ENCODE results near the gene PRLR.

The PRLR gene

DNA sequence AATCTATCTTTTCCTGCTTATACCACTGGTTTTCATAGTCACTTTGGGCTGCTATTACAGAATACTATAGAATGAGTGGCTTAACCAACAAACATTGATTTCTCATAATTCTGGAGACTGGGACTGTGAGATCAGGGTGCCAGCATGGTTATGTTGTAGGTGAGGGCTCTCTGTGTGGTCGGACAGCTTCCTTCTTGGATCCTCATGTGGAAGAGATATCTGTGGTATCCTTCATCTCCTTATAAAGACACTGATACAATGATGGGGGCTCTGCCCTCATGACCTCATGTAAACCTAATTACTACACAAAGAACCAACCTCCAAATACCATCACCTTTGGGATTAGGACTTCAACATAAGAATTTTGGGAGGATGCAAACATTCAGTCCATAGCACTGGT is 13.9 kb upstream of the PRLR start:
- Histone ChIP-seq H3K4me3 (ENCODE audit: low read depth in 1 of 2, low read length in 2 of 2) (no peak overlapping the region), H3K4me1 (ENCODE audit: insufficient read depth, low read length) (peaks cover 5% of the 10 kb centered on the region), H2AFZ (ENCODE audit: low read depth, low read length) (no peak overlapping the region), H3K4me2 (ENCODE audit: insufficient read depth, low read length) (no peak overlapping the region), H3K36me3 (ENCODE audit: insufficient read depth, low read length) (no peaks in the 10 kb centered on the region), H3K27ac (ENCODE audit: low read length) (no peak overlapping the region), H3K9me3 (ENCODE audit: insufficient read depth, low read length, severe bottlenecking) (no peaks in the 10 kb centered on the region), H4K20me1 (ENCODE audit: insufficient read depth, low read length) (no peaks in the 10 kb centered on the region), H3K27me3 (ENCODE audit: insufficient read depth, low read length, poor library complexity) (no peaks in the 10 kb centered on the region), H3K9ac (ENCODE audit: low read depth, low read length) (no peak overlapping the region), H3K79me2 (ENCODE audit: insufficient read depth, low read length) (no peaks in the 10 kb centered on the region)
- no peak for ATAC-seq (ENCODE audit: insufficient read depth, low read depth)
- TF ChIP-seq, protein P1, sequence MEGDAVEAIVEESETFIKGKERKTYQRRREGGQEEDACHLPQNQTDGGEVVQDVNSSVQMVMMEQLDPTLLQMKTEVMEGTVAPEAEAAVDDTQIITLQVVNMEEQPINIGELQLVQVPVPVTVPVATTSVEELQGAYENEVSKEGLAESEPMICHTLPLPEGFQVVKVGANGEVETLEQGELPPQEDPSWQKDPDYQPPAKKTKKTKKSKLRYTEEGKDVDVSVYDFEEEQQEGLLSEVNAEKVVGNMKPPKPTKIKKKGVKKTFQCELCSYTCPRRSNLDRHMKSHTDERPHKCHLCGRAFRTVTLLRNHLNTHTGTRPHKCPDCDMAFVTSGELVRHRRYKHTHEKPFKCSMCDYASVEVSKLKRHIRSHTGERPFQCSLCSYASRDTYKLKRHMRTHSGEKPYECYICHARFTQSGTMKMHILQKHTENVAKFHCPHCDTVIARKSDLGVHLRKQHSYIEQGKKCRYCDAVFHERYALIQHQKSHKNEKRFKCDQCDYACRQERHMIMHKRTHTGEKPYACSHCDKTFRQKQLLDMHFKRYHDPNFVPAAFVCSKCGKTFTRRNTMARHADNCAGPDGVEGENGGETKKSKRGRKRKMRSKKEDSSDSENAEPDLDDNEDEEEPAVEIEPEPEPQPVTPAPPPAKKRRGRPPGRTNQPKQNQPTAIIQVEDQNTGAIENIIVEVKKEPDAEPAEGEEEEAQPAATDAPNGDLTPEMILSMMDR (IDR thresholded peaks at IDR 0.05; ENCODE audit: borderline replicate concordance, extremely low read depth, low read length, poor library complexity, severe bottlenecking) = no peak
- no peak for TF ChIP-seq EZH2 (IDR thresholded peaks at IDR 0.05; ENCODE audit: borderline replicate concordance, low read depth, low read length, severe bottlenecking)
- no peak for DNase-seq

DNA sequence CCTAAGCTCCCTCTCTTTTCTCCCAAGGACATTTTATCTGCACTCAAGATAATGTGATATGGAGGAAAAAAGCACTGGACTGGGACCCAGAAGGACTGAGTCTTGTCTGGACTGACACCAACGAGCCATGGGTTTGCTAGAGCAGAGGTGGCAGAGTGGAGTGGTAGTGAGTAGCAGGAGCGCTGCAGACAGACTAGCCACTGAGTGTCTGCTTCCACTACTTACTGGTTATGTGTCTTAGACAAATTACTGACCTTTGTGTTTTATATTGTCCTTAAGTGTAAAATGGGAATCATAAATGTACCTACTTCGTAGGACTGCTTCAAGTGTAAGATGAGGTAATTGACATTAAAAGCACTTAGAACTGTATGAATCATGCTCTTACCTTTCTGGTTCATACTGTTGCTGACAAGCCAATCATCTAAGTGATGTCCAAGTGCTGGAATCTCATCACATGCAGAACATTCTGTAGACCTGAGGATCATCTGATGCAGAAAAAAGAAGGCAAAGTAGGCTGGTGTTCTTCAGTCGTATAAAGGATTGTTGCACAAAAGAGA is 12.5 kb upstream of the PRLR start:
- DNase-seq (no peak), ATAC-seq (ENCODE audit: insufficient read depth, low read depth) (no peak)
- Histone ChIP-seq H3K79me2 (ENCODE audit: insufficient read depth, low read length) (no peaks in the 10 kb centered on the region), H3K4me1 (ENCODE audit: insufficient read depth, low read length) (no peaks in the 10 kb centered on the region), H3K27ac (ENCODE audit: low read length) (no peak overlapping the region), H3K4me2 (ENCODE audit: insufficient read depth, low read length) (no peak overlapping the region), H3K4me3 (ENCODE audit: low read depth in 1 of 2, low read length in 2 of 2) (no peak overlapping the region), H2AFZ (ENCODE audit: low read depth, low read length) (no peak overlapping the region), H3K27me3 (ENCODE audit: insufficient read depth, low read length, poor library complexity) (no peaks in the 10 kb centered on the region), H3K9me3 (ENCODE audit: insufficient read depth, low read length, severe bottlenecking) (no peaks in the 10 kb centered on the region), H4K20me1 (ENCODE audit: insufficient read depth, low read length) (no peaks in the 10 kb centered on the region), H3K36me3 (ENCODE audit: insufficient read depth, low read length) (no peaks in the 10 kb centered on the region), H3K9ac (ENCODE audit: low read depth, low read length) (no peak overlapping the region)
- no peak for TF ChIP-seq EZH2 (IDR thresholded peaks at IDR 0.05; ENCODE audit: borderline replicate concordance, low read depth, low read length, severe bottlenecking)
- TF ChIP-seq, protein P1 (IDR thresholded peaks at IDR 0.05; ENCODE audit: borderline replicate concordance, extremely low read depth, low read length, poor library complexity, severe bottlenecking) = no peak

DNA sequence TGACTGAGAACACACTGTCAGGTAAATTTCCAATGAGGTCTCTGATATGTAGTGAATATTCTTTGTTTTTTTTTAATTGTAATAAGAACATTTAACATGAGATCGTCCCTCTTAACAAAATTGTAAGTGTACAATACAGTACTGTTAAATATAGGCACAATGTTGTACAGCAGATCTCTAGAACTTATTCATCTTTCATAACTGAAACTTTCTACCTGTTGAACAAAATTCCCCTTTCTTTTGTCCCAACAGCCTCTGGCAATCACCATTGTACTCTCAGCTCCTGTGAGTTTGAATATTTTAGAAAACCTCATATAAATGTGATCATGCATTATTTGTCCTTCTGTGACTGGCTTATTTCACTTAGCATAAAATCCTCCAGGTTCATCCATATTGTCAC is 10.6 kb upstream of the PRLR start:
- ATAC-seq (ENCODE audit: insufficient read depth, low read depth) (no peak), DNase-seq (no peak)
- Histone ChIP-seq H3K27me3 (ENCODE audit: insufficient read depth, low read length, poor library complexity) (no peaks in the 10 kb centered on the region), H3K27ac (ENCODE audit: low read length) (no peak overlapping the region), H3K4me3 (ENCODE audit: low read depth in 1 of 2, low read length in 2 of 2) (no peak overlapping the region), H3K4me2 (ENCODE audit: insufficient read depth, low read length) (no peak overlapping the region), H3K9ac (ENCODE audit: low read depth, low read length) (no peak overlapping the region), H4K20me1 (ENCODE audit: insufficient read depth, low read length) (no peaks in the 10 kb centered on the region), H3K4me1 (ENCODE audit: insufficient read depth, low read length) (no peaks in the 10 kb centered on the region), H2AFZ (ENCODE audit: low read depth, low read length) (no peak overlapping the region), H3K79me2 (ENCODE audit: insufficient read depth, low read length) (no peaks in the 10 kb centered on the region), H3K9me3 (ENCODE audit: insufficient read depth, low read length, severe bottlenecking) (no peaks in the 10 kb centered on the region), H3K36me3 (ENCODE audit: insufficient read depth, low read length) (no peaks in the 10 kb centered on the region)
- TF ChIP-seq, protein P1 (IDR thresholded peaks at IDR 0.05; ENCODE audit: borderline replicate concordance, extremely low read depth, low read length, poor library complexity, severe bottlenecking) = no peak
- TF ChIP-seq EZH2 (IDR thresholded peaks at IDR 0.05; ENCODE audit: borderline replicate concordance, low read depth, low read length, severe bottlenecking) = no peak
